Astrocyte (in vitro differentiated cells and primary cell): ENCODE results near the gene HSPB7. TPM values are rescaled to one million over a fixed set of nuclear protein-coding genes. Genes with fewer than 3 reads are reported as not detected.

Experiments used
- DNase-seq: peaks from one replicate; pipeline ENCODE4 v3.0.0-alpha.2; 2010; ENCODE audit warnings: low read depth
- FAIRE-seq: peaks from 2 replicates; lab custom pipeline; 2011; peaks lifted over from hg19 to GRCh38; lab: Jason Lieb, UNC
- H2AFZ ChIP-seq: 2 replicates; pipeline ENCODE4 v1.6.0; 2012; ENCODE audit warnings: low read depth, low read length, inconsistent platforms
- H3K27ac ChIP-seq: 2 replicates; pipeline ENCODE4 v1.5.1; 2011; ENCODE audit warnings: low read depth, low read length, inconsistent platforms
- H3K27me3 ChIP-seq: 2 replicates; pipeline ENCODE4 v1.6.0; 2011; ENCODE audit warnings: low read length, inconsistent platforms; ENCODE audit not compliant: insufficient read depth
- H3K36me3 ChIP-seq: 2 replicates; pipeline ENCODE4 v1.5.1; 2011; ENCODE audit warnings: low read length, inconsistent platforms; ENCODE audit not compliant: insufficient read depth
- H3K4me1 ChIP-seq: 2 replicates; pipeline ENCODE4 v1.5.1; 2011; ENCODE audit warnings: low read length, inconsistent platforms; ENCODE audit not compliant: insufficient read depth
- H3K4me2 ChIP-seq: 2 replicates; pipeline ENCODE4 v1.6.0; 2012; ENCODE audit warnings: low read length, inconsistent platforms
- H3K4me3 ChIP-seq: 2 replicates; pipeline ENCODE4 v1.5.1; 2011; ENCODE audit warnings: low read depth, mild to moderate bottlenecking, low read length, inconsistent platforms; ENCODE audit not compliant: insufficient read depth
- H3K79me2 ChIP-seq: 2 replicates; pipeline ENCODE4 v1.6.0; 2012; ENCODE audit warnings: mild to moderate bottlenecking, low read length, inconsistent platforms; ENCODE audit not compliant: insufficient read depth
- H3K9ac ChIP-seq: 2 replicates; pipeline ENCODE4 v1.6.0; 2012; ENCODE audit warnings: mild to moderate bottlenecking, low read length, inconsistent platforms
- H3K9me3 ChIP-seq: 2 replicates; pipeline ENCODE4 v1.5.1; 2012; ENCODE audit warnings: low read depth, mild to moderate bottlenecking, low read length, inconsistent platforms; ENCODE audit not compliant: insufficient read depth
- H4K20me1 ChIP-seq: 2 replicates; pipeline ENCODE4 v1.6.0; 2012; ENCODE audit warnings: low read length, inconsistent platforms; ENCODE audit not compliant: insufficient read depth
- H3K27ac Mint-ChIP-seq: one replicate; pipeline ENCODE4 v1.8.0; 2021; ENCODE audit warnings: mild to moderate bottlenecking, mixed read lengths; ENCODE audit not compliant: unreplicated experiment
- H3K27me3 Mint-ChIP-seq: one replicate; pipeline ENCODE4 v1.8.0; 2021; ENCODE audit warnings: low read depth, mixed read lengths; ENCODE audit not compliant: unreplicated experiment
- H3K36me3 Mint-ChIP-seq: one replicate; pipeline ENCODE4 v1.8.0; 2021; ENCODE audit warnings: low read depth, mixed read lengths; ENCODE audit not compliant: unreplicated experiment
- H3K4me1 Mint-ChIP-seq: one replicate; pipeline ENCODE4 v1.8.0; 2021; ENCODE audit warnings: low read depth, mixed read lengths; ENCODE audit not compliant: unreplicated experiment
- H3K4me3 Mint-ChIP-seq: one replicate; pipeline ENCODE4 v1.8.0; 2021; ENCODE audit warnings: mild to moderate bottlenecking, moderate library complexity, mixed read lengths; ENCODE audit not compliant: unreplicated experiment
- H3K9me3 Mint-ChIP-seq: one replicate; pipeline ENCODE4 v1.8.0; 2021; ENCODE audit warnings: mild to moderate bottlenecking, mixed read lengths; ENCODE audit not compliant: unreplicated experiment
- EZH2 ChIP-seq: IDR thresholded peaks from 2 replicates; pipeline ENCODE4 v1.6.1; 2012; ENCODE audit warnings: mild to moderate bottlenecking, low read length, inconsistent platforms; ENCODE audit not compliant: insufficient read depth
- total RNA-seq: library from RNA; stranded (reverse); gene quantifications from 2 replicates; pipeline ENCODE4 v1.2.1, GENCODE V29; 2021
- TF ChIP-seq, protein P1 (sequence below): IDR thresholded peaks from 2 replicates; pipeline ENCODE4 v1.5.1; 2011; ENCODE audit warnings: low read depth, mild to moderate bottlenecking, inconsistent platforms, low read length, moderate library complexity; ENCODE audit not compliant: insufficient read depth

HSPB7 gene
- total RNA-seq, 1 donor from 2014 or later, result 0.45 TPM

DNA sequence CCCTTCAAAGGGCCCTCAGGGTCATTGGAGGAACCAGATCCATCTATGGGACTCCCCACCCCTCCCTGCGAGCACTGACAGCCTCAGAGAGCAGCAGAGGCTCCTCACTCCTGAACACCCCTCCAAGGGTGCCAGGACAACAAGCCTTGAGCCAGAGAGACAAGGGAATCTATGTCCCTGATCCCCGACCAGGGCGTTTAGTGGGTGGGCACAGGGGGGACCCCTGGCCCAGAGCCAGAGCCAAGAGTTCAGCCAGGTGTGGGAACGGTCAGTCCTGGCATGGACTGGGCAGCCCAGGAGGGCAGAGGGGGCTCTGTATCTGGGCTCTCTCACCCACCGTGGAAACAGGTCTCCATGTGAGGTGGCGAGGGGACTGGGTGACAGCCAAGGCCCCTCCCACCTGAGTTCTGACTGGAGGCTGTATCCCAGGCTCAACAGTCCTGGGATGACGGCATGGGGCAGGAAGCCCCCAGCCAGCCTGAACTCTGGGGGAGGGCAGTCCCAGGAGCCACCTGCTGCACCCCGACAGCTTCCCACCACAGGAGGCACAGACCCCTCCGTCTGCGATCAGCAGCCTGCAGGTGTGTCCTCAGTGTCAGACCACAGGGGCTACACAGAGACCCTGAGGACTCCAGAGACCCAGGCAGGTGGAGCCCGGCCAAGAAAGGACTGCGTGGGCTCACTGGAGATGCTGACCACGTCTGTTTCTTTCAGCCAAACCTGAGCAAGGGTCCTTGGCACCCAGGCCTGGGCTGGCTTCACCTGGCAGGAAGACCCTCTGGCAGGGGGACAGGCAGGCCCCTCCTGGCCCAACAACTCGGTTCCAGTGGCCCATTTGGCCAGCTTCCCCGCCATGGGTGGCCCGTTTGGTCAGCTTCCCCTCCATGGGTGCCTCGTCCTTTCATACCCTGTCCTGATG lies 25.0 kb downstream of the HSPB7 start:
- H3K9me3 Mint-ChIP-seq, result peaks cover 2% of the 10 kb centered on the region

DNA sequence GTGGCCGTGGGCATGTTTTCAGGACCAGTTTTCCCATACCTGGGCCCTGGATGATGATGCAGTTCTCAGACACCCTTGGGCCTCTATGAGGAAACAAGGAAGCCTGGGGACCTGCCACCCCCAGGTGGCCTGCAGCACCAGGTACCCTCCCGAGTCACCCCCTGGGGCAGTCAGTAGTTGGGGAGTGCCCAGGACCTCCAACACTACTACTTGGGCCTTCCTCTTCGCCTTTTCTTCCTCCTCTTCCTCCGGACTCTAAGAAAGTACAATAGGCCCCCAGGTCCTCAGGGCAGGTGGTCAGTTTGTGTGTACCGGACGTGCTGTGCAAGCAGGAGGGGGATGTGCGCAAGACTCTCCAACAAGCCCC lies 25.7 kb downstream of the HSPB7 start:
- H3K36me3 Mint-ChIP-seq, result no peaks in the 10 kb centered on the region
- Histone ChIP-seq H3K27me3 (no peaks in the 10 kb centered on the region), H3K79me2 (no peaks in the 10 kb centered on the region), H3K4me2 (no peak overlapping the region), H3K9ac (no peak overlapping the region), H3K9me3 (no peaks in the 10 kb centered on the region), H2AFZ (no peak overlapping the region), H3K4me1 (no peaks in the 10 kb centered on the region), H3K27ac (no peak overlapping the region), H3K4me3 (no peak overlapping the region), H4K20me1 (no peaks in the 10 kb centered on the region), H3K36me3 (no peaks in the 10 kb centered on the region)
- H3K27ac Mint-ChIP-seq, result no peak overlapping the region
- H3K9me3 Mint-ChIP-seq, result peaks cover 2% of the 10 kb centered on the region
- peaks cover 20% of the 10 kb centered on the region for H3K27me3 Mint-ChIP-seq
- no peak overlapping the region for H3K4me3 Mint-ChIP-seq
- FAIRE-seq, result no peak
- TF ChIP-seq, protein P1, sequence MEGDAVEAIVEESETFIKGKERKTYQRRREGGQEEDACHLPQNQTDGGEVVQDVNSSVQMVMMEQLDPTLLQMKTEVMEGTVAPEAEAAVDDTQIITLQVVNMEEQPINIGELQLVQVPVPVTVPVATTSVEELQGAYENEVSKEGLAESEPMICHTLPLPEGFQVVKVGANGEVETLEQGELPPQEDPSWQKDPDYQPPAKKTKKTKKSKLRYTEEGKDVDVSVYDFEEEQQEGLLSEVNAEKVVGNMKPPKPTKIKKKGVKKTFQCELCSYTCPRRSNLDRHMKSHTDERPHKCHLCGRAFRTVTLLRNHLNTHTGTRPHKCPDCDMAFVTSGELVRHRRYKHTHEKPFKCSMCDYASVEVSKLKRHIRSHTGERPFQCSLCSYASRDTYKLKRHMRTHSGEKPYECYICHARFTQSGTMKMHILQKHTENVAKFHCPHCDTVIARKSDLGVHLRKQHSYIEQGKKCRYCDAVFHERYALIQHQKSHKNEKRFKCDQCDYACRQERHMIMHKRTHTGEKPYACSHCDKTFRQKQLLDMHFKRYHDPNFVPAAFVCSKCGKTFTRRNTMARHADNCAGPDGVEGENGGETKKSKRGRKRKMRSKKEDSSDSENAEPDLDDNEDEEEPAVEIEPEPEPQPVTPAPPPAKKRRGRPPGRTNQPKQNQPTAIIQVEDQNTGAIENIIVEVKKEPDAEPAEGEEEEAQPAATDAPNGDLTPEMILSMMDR, result no peak
- no peak for TF ChIP-seq EZH2
- no peak for DNase-seq
- H3K4me1 Mint-ChIP-seq, result no peaks in the 10 kb centered on the region

More for the DNA sequence above, 25.0 kb downstream of the HSPB7 start:
- Mint-ChIP-seq H3K36me3 (no peaks in the 10 kb centered on the region), H3K4me3 (no peak overlapping the region), H3K27me3 (peaks cover 21% of the 10 kb centered on the region), H3K27ac (no peak overlapping the region), H3K4me1 (no peaks in the 10 kb centered on the region)
- Histone ChIP-seq H3K9ac (no peak overlapping the region), H3K4me1 (no peaks in the 10 kb centered on the region), H3K9me3 (no peaks in the 10 kb centered on the region), H2AFZ (no peak overlapping the region), H4K20me1 (no peaks in the 10 kb centered on the region), H3K27me3 (no peaks in the 10 kb centered on the region), H3K36me3 (no peaks in the 10 kb centered on the region), H3K79me2 (no peaks in the 10 kb centered on the region), H3K27ac (no peak overlapping the region), H3K4me3 (no peak overlapping the region), H3K4me2 (no peak overlapping the region)
- TF ChIP-seq, protein P1, result no peak
- TF ChIP-seq EZH2, result no peak
- FAIRE-seq, result no peak
- DNase-seq, result no peak
